OCI-LY1 (cell line): ENCODE measurements around the gene SLC27A4.

ENCODE experiments used
- EZH2 ChIP-seq: fragments of 200-600 bp; sonication (generic), shearing (Covaris generic); IDR thresholded peaks from 2 replicates; pipeline ENCODE4 v1.8.0; 2017; ENCODE audit warnings: borderline replicate concordance, mixed run types, mild to moderate bottlenecking, antibody characterized with exemption, low read length, moderate library complexity, mixed read lengths
- TF ChIP-seq, protein P1 (sequence below): fragments of 200-600 bp; sonication (generic), shearing (Covaris generic); IDR thresholded peaks from 2 replicates; pipeline ENCODE4 v1.5.1; 2017; ENCODE audit warnings: mild to moderate bottlenecking, antibody characterized with exemption, low read length, moderate library complexity, mixed read lengths

DNA sequence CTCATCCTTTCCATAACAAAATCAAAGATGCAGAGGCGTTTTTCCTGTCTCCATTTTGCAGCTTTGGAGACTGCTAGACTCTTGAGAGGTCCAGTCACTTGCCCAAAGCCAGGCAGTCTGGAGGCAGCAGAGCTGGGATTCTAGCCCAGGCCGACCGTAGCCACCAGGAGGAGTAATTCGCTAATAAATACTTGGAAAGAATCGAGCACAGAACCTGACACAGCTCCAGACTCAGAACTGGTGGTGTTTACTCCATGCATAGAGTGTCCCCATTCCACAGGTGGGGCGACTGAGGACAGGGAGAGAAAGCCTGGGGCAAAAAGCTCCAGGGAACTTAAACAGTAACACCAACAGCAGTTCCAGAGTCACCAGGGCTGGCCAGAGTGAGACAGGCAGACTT, 69.7 kb downstream of the SLC27A4 start:
- TF ChIP-seq, protein P1, sequence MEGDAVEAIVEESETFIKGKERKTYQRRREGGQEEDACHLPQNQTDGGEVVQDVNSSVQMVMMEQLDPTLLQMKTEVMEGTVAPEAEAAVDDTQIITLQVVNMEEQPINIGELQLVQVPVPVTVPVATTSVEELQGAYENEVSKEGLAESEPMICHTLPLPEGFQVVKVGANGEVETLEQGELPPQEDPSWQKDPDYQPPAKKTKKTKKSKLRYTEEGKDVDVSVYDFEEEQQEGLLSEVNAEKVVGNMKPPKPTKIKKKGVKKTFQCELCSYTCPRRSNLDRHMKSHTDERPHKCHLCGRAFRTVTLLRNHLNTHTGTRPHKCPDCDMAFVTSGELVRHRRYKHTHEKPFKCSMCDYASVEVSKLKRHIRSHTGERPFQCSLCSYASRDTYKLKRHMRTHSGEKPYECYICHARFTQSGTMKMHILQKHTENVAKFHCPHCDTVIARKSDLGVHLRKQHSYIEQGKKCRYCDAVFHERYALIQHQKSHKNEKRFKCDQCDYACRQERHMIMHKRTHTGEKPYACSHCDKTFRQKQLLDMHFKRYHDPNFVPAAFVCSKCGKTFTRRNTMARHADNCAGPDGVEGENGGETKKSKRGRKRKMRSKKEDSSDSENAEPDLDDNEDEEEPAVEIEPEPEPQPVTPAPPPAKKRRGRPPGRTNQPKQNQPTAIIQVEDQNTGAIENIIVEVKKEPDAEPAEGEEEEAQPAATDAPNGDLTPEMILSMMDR: no peak
- no peak for TF ChIP-seq EZH2
